GM04504 (cell line): ENCODE measurements around the gene PIM3.

Experiments
- DNase-seq: peaks from one replicate; pipeline ENCODE4 v3.0.0-alpha.2; 2012; ENCODE audit warnings: low read depth

Gene PIM3

DNA sequence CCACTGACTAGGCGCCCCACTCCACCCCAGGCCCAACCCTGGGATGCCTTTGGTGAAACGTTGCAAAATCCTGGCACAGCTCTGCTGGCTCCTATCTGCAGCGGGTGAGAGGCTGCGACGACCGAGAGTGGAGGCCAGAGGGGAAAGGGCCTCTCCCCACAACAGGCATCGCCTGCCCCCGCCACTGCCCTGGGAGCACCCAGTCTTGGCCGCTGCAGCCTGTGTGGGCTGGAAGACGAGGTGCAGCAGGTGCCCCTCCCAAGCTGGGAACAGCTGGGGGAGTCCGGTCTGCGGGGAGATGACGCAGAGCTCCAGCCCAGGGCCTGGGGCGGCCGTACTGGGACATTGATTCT, 4.2 kb upstream of the PIM3 start:
- DNase-seq = no peak

DNA sequence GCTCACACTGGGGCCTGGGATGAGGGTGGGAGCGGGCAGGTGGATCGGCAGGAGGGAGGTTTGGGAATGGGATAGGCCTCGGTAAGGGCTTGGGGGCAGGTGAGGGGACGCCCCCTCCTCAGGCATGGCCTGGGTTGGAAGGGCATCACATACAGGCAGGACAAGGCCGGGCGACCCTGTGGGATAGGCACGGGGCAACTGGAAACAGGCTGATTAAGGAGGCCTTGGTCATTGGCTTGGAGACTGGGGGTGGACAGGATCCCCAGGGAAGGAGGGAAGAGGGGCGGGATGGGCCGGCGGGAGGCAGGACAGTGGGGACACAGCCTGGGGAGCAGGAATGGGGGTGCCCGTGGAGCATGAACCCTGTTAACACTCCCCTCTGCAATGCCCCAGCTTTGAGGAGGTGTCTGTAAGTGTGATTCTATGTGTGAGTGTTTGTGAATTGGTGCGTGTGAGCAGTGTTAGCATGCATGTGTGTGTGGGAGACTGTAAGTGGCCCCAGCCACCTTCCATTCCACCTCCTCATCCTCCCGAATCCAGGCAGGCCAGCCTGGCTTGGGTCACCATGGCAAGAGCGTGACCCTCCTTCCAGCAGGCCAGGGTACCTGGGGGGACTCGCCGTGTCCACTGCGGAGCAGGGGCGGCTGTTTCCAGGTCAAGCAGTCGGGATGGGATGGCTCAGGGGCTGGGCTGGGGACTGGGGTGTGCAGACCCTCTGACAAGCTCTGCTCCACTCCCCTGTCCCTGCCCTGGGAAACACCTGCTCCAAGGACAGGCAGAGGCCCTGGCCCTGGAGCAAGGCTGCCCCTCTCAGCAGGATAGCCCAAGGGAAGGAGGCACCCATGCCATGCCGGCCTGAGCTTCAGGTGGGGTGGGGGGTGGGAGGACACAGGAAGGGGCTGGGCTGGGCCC, 3.4 kb upstream of the PIM3 start:
- no peak for DNase-seq

GRCh38 chr22:49957826-49958365, 2.7 kb upstream of the PIM3 start:
- DNase-seq = no peak

DNA sequence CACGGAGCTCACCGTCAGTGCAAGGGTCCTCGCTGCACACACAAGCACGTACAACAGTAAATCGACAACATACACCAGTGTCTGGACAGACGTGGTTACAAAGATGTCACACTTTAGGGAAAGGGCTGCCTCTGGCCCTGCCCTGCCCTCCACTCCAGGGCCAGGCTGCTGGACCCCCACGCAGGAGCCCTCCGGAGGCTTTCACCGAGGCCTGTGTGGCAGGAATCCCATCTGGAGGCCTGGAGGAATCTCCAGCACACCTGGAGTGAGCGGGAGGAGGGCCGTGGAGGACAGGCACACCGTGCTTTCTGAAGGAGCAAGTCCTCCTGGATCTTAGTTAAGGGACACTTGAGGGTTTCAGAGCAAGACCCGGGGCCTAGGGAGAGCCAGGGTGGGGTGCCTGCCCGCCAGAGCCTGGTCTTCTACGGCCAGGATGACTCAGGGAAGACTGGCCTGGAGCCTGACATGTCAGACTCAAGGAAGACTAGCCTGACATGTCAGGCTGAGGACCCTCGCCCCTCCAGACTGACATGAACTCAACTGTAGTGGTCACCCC, 2.1 kb upstream of the PIM3 start:
- DNase-seq = no peak

DNA sequence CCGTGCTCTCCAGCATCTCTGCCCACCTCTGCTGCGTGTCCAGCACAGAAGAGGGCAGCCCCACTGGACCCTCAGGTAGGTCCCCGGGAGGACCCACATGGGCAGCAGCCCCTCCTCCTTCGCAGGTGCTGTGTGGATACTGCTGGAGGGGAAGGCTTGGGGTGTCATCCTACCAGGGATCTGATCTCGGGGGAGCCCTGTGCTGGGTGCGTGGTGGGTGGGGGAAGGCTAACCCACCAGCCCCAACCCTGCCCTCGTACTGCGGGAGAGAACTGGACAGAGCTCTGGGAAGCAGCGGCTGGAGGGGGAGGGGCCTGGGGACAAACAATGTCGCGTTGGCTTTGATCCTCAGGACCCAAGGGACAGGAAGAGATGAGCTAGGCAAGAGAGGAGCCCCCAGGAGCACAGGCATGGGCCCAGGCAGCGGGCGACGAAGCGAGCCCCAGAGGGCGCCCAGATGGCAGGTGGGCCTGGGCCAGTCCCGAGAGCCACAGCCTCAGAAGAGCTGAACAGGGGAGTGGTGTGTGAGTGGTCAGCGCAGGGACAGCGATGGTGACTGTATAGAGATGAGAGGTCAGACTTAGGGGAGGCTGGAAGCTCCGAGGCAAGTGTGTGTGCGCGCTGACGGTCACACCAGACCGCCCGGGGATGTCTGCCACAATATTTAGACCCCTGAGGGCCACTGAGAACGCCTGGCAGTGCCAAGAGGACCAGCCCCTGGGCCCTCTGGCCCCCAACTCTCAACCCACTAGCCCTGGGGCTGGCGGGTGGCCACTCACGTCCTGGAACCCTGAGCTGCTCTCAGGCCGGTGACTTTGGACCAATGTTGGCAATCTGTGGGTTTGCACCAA, 1.4 kb upstream of the PIM3 start:
- no peak for DNase-seq

DNA sequence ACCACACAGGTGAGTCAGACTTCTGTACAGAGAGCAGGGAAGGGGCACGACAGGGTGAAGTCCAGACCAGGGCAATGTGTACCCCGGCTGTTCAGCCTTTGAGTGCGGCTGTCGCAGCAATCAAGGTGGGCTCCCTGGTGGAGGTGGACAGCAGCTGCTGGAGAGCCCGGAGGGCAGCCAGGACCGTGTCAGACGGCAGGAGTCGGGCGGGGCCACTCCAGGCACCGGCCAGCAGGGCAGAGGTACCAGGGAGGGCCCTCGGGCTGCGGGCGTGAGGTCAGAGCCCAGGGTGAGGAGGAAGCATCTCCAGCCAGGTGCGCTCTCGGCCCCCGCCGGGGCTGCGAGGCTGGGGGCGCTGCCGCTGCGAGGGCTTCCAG, 802 bp upstream of the PIM3 start:
- no peak for DNase-seq

- no peak for DNase-seq
Measured at GRCh38 chr22:49961005-49961600, 531 bp downstream of the PIM3 start.

DNA sequence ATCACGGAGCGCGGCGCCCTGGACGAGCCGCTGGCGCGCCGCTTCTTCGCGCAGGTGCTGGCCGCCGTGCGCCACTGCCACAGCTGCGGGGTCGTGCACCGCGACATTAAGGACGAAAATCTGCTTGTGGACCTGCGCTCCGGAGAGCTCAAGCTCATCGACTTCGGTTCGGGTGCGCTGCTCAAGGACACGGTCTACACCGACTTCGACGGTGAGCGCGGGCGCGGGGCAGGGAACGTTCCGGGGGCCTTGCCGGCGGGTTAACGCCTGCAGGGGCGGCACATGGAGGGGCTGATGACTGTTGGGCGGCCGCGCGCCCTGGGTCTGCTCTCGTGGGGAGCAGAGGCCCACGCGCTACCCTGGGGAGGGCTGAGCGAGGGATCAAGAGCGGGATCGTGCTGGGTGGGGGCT, 1.0 kb downstream of the PIM3 start:
- no peak for DNase-seq

DNA sequence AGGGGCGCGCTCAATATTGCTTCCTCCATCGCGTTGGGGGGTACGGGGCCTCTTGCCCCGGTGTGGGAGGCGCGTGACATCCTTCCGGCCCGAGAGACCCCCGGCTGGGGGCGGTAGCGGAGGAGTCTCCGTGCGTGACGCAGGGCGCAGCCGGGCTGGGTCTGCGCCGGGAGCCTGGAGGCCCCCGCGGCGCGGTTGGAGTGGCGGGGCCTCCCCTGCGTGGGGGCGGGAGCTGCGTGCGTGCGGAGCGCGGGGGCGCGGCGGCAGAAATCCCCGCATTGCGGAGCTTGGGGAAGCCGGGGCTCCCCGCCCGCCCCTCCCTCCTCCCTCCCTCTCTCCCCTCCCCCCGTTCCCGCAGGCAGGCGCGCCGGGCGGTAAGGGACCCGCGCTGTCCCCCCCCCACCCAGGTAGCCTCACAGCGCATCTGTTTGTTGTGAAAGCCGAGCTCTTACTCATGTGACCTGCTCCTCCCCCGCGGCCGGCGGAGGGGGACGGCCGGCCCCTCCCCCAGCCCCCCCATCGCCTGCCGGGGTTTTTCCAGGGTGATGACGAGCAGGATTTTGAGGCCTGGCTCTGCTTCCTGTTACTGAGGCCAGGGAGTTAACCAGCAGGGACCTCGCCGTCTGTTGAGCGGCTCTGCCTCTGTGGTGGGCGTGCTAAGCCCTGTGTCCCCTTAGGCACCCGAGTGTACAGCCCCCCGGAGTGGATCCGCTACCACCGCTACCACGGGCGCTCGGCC, 1.6 kb downstream of the PIM3 start:
- peak; percentile 82 for DNase-seq

DNA sequence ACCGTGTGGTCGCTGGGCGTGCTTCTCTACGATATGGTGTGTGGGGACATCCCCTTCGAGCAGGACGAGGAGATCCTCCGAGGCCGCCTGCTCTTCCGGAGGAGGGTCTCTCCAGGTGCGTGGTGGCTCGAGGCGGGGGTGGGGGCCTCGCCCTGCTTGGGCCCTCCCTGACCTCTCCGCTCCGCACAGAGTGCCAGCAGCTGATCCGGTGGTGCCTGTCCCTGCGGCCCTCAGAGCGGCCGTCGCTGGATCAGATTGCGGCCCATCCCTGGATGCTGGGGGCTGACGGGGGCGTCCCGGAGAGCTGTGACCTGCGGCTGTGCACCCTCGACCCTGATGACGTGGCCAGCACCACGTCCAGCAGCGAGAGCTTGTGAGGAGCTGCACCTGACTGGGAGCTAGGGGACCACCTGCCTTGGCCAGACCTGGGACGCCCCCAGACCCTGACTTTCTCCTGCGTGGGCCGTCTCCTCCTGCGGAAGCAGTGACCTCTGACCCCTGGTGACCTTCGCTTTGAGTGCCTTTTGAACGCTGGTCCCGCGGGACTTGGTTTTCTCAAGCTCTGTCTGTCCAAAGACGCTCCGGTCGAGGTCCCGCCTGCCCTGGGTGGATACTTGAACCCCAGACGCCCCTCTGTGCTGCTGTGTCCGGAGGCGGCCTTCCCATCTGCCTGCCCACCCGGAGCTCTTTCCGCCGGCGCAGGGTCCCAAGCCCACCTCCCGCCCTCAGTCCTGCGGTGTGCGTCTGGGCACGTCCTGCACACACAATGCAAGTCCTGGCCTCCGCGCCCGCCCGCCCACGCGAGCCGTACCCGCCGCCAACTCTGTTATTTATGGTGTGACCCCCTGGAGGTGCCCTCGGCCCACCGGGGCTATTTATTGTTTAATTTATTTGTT, 2.4 kb downstream of the PIM3 start:
- no peak for DNase-seq

- DNase-seq = no peak
Measured at GRCh38 chr22:49963647-49964026, 3.1 kb downstream of the PIM3 start.

DNA sequence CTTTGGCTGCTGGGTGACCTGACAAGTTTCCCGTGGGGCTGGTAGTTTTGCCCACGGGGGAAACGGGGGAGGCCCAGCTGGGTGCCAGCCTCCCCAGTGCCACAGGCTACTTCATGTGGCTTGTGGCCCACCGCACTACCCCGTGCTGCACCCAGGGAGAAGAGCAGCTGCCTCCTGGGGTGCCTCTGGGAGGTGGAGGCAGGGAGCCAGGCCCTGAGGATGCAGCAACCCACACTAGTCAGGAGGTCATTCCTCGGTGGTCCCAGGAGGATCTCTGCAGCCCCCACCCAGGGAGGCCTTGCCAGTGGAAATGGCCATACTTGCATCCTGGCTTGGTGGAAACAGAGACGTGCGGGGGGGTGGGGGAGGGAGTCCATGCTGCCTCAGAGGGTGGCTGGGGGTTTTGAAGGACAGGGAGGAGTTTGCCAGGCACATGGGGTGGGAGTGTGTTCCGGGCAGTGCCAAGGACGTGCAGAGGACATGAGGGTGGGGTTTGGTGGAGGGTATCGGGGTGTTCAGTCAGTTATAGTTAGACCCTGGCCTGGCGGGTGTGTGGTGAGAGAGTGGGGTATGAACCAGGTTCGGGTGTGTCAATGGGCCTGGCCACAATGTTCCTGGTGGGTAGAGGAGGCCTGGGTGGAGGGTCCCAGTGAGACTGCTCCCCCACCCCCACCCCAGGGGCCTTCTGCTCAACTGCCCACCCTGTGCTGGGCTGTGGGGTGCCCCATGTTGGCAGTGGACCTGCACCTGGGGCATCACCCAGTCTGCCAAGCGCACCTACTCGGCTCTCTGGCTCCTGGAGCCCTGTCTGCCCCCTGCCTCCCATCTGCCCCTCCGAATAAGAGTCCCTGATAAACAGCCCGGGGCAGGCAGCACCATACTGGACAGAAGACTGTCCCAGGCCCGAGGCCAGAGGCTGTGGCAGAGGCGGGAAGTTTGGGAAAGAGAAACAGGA, 3.8 kb downstream of the PIM3 start:
- DNase-seq = no peak

- no peak for DNase-seq
Measured at GRCh38 chr22:49965091-49966040, 4.8 kb downstream of the PIM3 start.

GRCh38 chr22:49966041-49966773, 5.6 kb downstream of the PIM3 start:
- no peak for DNase-seq

DNA sequence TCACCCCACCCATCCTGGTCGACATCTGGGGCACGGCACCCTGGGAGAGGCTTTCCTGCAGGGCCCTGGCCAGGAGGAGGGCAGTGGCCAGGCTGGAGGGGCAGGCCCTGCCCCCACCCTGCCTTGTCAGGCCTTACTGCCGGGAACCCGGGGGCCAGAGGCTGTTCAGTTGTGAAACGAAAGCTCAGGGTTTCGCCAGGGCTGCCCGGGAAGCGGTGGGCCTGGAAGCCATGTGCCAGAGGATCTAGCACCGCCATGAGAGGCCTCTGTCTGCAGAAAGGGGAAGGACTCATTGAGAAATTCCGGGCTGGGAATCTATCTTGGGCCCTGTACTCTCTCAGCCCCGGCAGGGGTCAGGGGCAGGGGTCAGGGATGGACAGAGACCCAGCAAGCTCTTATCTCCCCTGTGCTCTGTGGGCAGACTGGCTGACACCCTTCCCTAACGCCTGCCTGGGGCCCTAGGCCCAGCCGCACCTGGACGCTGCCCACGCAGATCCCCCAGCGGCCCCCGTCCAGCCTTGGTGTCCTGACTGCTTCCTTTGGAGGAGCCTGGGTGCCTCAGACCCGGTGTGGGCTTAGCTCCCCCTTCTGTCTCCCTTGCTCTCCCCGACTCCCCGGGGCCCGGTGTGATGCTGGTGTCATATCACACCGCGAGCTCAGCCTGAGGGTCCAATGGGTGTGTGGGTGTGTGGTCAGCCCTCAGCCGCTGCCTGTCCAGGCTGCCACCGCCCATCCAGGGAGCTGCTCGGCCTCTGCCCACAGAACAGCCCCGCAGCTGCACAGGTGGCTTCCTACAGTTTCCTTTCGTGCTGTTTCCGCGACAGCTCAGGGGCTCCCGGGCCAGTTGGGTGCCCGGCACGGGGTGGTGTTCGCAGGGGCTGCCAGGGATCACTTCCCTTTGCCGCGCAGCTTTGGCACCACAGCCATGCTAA, 6.5 kb downstream of the PIM3 start:
- no peak for DNase-seq

GRCh38 chr22:49967706-49968208, 7.2 kb downstream of the PIM3 start:
- DNase-seq = no peak
